HG03039 (cell line): ENCODE results near the gene OAS3.
"Not testable (repeated sequence)": the region's sequence is repeated elsewhere in the genome, so short reads cannot be mapped to it uniquely, and the experiment has no call there.

Source experiments
- ATAC-seq: cut with Tn5 transposase; IDR thresholded peaks from one replicate; pipeline ENCODE4 v1.9.1; 2021; ENCODE audit warnings: mild to moderate bottlenecking, moderate library complexity; ENCODE audit not compliant: unreplicated experiment

Gene OAS3

GRCh38 chr12:112926416-112927033 lies 11.7 kb upstream of the OAS3 start:
- ATAC-seq: not testable (repeated sequence)

GRCh38 chr12:112927475-112927874 lies 10.8 kb upstream of the OAS3 start:
- ATAC-seq: no peak

- ATAC-seq: no peak
Observed at GRCh38 chr12:112927925-112928324, 10.3 kb upstream of the OAS3 start.

- ATAC-seq: no peak
Observed at GRCh38 chr12:112928978-112929377, 9.3 kb upstream of the OAS3 start.

GRCh38 chr12:112929715-112930114 lies 8.6 kb upstream of the OAS3 start:
- ATAC-seq: no peak

- ATAC-seq: no peak
Observed at GRCh38 chr12:112930350-112930749, 7.9 kb upstream of the OAS3 start.

GRCh38 chr12:112932485-112933128 lies 5.7 kb upstream of the OAS3 start:
- ATAC-seq: no peak

GRCh38 chr12:112933129-112933505 lies 5.2 kb upstream of the OAS3 start:
- ATAC-seq: no peak

- ATAC-seq: no peak
Observed at GRCh38 chr12:112936264-112936663, 2.0 kb upstream of the OAS3 start.

GRCh38 chr12:112936927-112937326 lies 1.3 kb upstream of the OAS3 start:
- ATAC-seq: no peak

GRCh38 chr12:112938751-112939150 lies 477 bp downstream of the OAS3 start:
- ATAC-seq: no peak

- ATAC-seq: no peak
Observed at GRCh38 chr12:112939761-112940381, 1.6 kb downstream of the OAS3 start.

- ATAC-seq: no peak
Observed at GRCh38 chr12:112941528-112942335, 3.5 kb downstream of the OAS3 start.

GRCh38 chr12:112942572-112942971 lies 4.3 kb downstream of the OAS3 start:
- no peak for ATAC-seq

GRCh38 chr12:112944024-112944690 lies 5.9 kb downstream of the OAS3 start:
- no peak for ATAC-seq

GRCh38 chr12:112945515-112945914 lies 7.2 kb downstream of the OAS3 start:
- ATAC-seq: no peak

GRCh38 chr12:112946236-112947000 lies 8.1 kb downstream of the OAS3 start:
- ATAC-seq: no peak

- ATAC-seq: no peak
Observed at GRCh38 chr12:112947314-112947713, 9.0 kb downstream of the OAS3 start.

GRCh38 chr12:112947761-112948160 lies 9.5 kb downstream of the OAS3 start:
- ATAC-seq: no peak

- no peak for ATAC-seq
Observed at GRCh38 chr12:112948806-112949205, 10.5 kb downstream of the OAS3 start.
